Tibial artery (tissue), 4 donors: ENCODE measurements around the gene ADARB2.

ENCODE experiments used
- DNase-seq, 2 donors: peaks; one replicate each; pipeline ENCODE4 v3.0.0-alpha.2; 2019
- H3K27ac ChIP-seq, 2 donors: fragments of 200-600 bp; sonication (generic) in 1 of 2; 1 replicate in 1 of 2; 2 replicates in 1 of 2; pipeline ENCODE4 v1.5.1; 2018 to 2019; ENCODE audit warnings: mild to moderate bottlenecking in 1 of 2
- H3K27me3 ChIP-seq, 2 donors: fragments of 200-600 bp; sonication (generic) in 1 of 2; one replicate each; pipeline versions ENCODE4 v1.5.1 to v1.6.0; 2016 to 2019
- H3K36me3 ChIP-seq, 3 donors: fragments of 200-600 bp; sonication (generic) in 2 of 3; one replicate each; pipeline ENCODE4 v1.5.1; 2016 to 2019; ENCODE audit warnings: mild to moderate bottlenecking in 2 of 3
- H3K4me1 ChIP-seq, 4 donors: fragments of 200-600 bp; sonication (generic) in 2 of 4; 1 replicate in 3 of 4; 2 replicates in 1 of 4; pipeline ENCODE4 v1.5.1; 2016 to 2019
- H3K4me3 ChIP-seq, 2 donors: fragments of 200-600 bp; sonication (generic) in 1 of 2; 1 replicate in 1 of 2; 2 replicates in 1 of 2; pipeline ENCODE4 v1.5.1; 2018 to 2019; ENCODE audit warnings: mild to moderate bottlenecking in 2 of 2
- H3K9me3 ChIP-seq, 3 donors: fragments of 200-600 bp; sonication (generic) in 1 of 3; one replicate each; pipeline ENCODE4 v1.5.1; 2016 to 2019
- CTCF ChIP-seq, 2 experiments: fragments of 200-600 bp in 1 of 2; fragments of 450-650 bp in 1 of 2; IDR thresholded peaks; one replicate each; pipeline ENCODE4 v1.5.1; 2017 to 2019; ENCODE audit warnings: antibody characterized with exemption in 2 of 2, mild to moderate bottlenecking in 1 of 2, moderate library complexity in 1 of 2
- intact Hi-C: fragments of 100-400 bp; cut with DNase I; formaldehyde crosslinking; loops from one replicate; pipeline ENCODE4 v1.15.0; 2023; ENCODE audit warnings: low total_unique reads

Gene ADARB2

GRCh38 chr10:1187151-1187854 lies 550.0 kb downstream of the ADARB2 start:
- peak in 1 of 2 donors; percentile 47 for DNase-seq
- Histone ChIP-seq H3K27ac (no peak overlapping the region), H3K36me3 (no peaks in the 10 kb centered on the region), H3K4me3 (no peak overlapping the region), H3K9me3 (no peaks in the 10 kb centered on the region), H3K4me1 (peaks cover 0 to 7% (median 0%) of the 10 kb centered on the region in 4 donors), H3K27me3 (peaks cover 0 to 24% of the 10 kb centered on the region in 2 donors)
- TF ChIP-seq CTCF (IDR thresholded peaks at IDR 0.05) = no peak
- intact Hi-C loops = no loop called here

- no peak for TF ChIP-seq CTCF (IDR thresholded peaks at IDR 0.05)
- H3K4me3 ChIP-seq = no peak overlapping the region
- H3K9me3 ChIP-seq = no peaks in the 10 kb centered on the region
- H3K27ac ChIP-seq = no peak overlapping the region
- H3K36me3 ChIP-seq = no peaks in the 10 kb centered on the region
- H3K27me3 ChIP-seq = peaks cover 0 to 26% of the 10 kb centered on the region in 2 donors
- DNase-seq = no peak
- peaks cover 0 to 7% (median 0%) of the 10 kb centered on the region in 4 donors for H3K4me1 ChIP-seq
- intact Hi-C loops = no loop called here
Measured at GRCh38 chr10:1186683-1186990, 550.7 kb downstream of the ADARB2 start.

- Histone ChIP-seq H3K9me3 (no peaks in the 10 kb centered on the region), H3K36me3 (no peaks in the 10 kb centered on the region), H3K4me1 (peaks cover 0 to 7% (median 0%) of the 10 kb centered on the region in 4 donors), H3K4me3 (no peak overlapping the region), H3K27ac (no peak overlapping the region), H3K27me3 (peaks cover 0 to 22% of the 10 kb centered on the region in 2 donors)
- no peak for TF ChIP-seq CTCF (IDR thresholded peaks at IDR 0.05)
- peak in 1 of 2 donors; percentile 61 for DNase-seq
- intact Hi-C loops = no loop called here
Measured at GRCh38 chr10:1185911-1186682, 551.2 kb downstream of the ADARB2 start.

GRCh38 chr10:1184541-1185430 lies 552.5 kb downstream of the ADARB2 start:
- no peaks in the 10 kb centered on the region for H3K9me3 ChIP-seq
- intact Hi-C loops = no loop called here
- TF ChIP-seq CTCF (IDR thresholded peaks at IDR 0.05) = no peak
- peak in 1 of 2 donors; percentile 48 for DNase-seq
- peaks cover 0 to 14% of the 10 kb centered on the region in 2 donors for H3K27me3 ChIP-seq
- H3K4me3 ChIP-seq = no peak overlapping the region
- H3K27ac ChIP-seq = no peak overlapping the region
- no peaks in the 10 kb centered on the region for H3K36me3 ChIP-seq
- H3K4me1 ChIP-seq = peaks cover 0 to 7% (median 0%) of the 10 kb centered on the region in 4 donors

GRCh38 chr10:1183701-1184100 lies 553.6 kb downstream of the ADARB2 start:
- TF ChIP-seq CTCF (IDR thresholded peaks at IDR 0.05) = no peak
- Histone ChIP-seq H3K4me1 (peaks cover 0 to 7% (median 0%) of the 10 kb centered on the region in 4 donors), H3K4me3 (no peak overlapping the region), H3K27me3 (peaks cover 0 to 14% of the 10 kb centered on the region in 2 donors), H3K36me3 (no peaks in the 10 kb centered on the region), H3K9me3 (no peaks in the 10 kb centered on the region), H3K27ac (no peak overlapping the region)
- intact Hi-C loops = no loop called here
- peak in 1 of 2 donors; percentile 52 for DNase-seq
